GM13977 (cell line): ENCODE results near the gene TTLL3.

Experiments
- DNase-seq: peaks from one replicate; pipeline ENCODE4 v3.0.0; 2012; ENCODE audit warnings: low spot score
- CTCF ChIP-seq: IDR thresholded peaks from 2 replicates; pipeline ENCODE4 v1.5.1; 2012; ENCODE audit warnings: mild to moderate bottlenecking, control low read depth; ENCODE audit not compliant: insufficient read depth; ENCODE audit errors: extremely low read depth, missing control alignments
- in situ Hi-C: fragments of 300-500 bp; cut with MboI; formaldehyde crosslinking; loops from one replicate; pipeline ENCODE4 v1.12.0; 2022; ENCODE audit warnings: low sequenced_read_pairs, low pct_unique_long_range_greater_than_20kb, mixed read lengths, inconsistent platforms; ENCODE audit not compliant: unreplicated experiment

Gene TTLL3

GRCh38 chr3:9809615-9810432 lies at the start of gene TTLL3:
TTLL3 (plus strand) TSS chr3:9810262; CDS start chr3:9810662, 400 bp downstream.
- in situ Hi-C loops: no loop called here
- peak; percentile 71 for DNase-seq
- TF ChIP-seq CTCF: no peak

DNA sequence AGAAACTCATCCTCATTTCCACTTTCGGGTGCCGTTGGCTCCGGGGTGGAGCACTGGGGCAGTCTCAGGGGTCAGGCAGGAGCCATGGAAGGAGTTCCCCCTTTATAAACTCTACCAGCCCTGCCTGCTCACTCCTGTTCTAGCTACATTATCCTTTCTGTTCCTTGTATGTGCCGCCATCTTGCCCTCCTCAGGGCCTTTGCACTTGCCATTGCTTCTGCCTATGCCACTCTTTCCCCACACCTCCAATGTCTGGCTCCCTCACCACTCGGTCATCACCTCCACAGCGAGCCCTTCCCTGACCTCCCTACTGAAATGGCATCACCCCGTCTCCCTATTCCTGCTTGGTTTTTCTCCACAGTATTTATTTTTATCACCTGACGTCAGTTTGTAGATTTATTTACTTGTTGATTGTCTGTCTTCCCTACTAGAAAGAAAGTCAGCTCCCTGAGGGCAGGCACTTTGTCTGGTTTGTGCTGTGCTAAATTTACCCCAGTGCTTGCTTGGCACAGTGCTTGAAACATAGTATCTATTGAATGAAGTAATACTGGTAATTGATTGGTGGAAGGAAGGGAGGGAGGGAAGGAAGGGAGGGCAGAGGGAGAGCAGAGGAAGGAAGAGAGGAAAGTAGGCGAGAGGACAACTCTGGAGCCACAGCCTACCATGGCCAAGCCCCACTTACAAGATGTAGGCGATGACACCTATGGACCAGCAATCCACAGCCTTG lies 49.1 kb upstream of the TTLL3 start:
- in situ Hi-C loops: no loop called here
- DNase-seq: no peak
- no peak for TF ChIP-seq CTCF

DNA sequence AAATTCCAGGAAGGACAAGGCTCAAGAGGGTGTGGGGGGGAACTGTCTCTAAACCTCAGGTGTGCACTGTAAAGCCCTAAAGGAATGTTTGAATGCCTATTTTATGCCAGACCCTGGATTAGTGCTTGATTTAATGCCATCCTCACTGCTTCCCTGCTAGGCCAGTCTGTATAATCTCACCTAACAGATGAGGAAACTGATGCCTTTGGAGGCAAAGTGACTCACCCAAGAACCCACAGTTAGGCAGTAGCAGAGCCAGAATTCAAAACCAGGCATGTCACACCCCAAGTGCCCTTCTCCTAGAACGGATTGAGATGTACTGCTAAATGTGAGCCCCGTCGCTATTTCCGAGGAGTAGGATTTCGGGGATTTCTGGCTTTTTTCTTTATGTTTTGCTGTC lies 48.1 kb upstream of the TTLL3 start:
- TF ChIP-seq CTCF: no peak
- in situ Hi-C loops: no loop called here
- no peak for DNase-seq

- in situ Hi-C loops: no loop called here
- no peak for DNase-seq
- no peak for TF ChIP-seq CTCF
Observed at GRCh38 chr3:9762871-9763270, 47.2 kb upstream of the TTLL3 start.

- TF ChIP-seq CTCF: no peak
- in situ Hi-C loops: no loop called here
Observed at GRCh38 chr3:9765865-9766264, 44.2 kb upstream of the TTLL3 start.

DNA sequence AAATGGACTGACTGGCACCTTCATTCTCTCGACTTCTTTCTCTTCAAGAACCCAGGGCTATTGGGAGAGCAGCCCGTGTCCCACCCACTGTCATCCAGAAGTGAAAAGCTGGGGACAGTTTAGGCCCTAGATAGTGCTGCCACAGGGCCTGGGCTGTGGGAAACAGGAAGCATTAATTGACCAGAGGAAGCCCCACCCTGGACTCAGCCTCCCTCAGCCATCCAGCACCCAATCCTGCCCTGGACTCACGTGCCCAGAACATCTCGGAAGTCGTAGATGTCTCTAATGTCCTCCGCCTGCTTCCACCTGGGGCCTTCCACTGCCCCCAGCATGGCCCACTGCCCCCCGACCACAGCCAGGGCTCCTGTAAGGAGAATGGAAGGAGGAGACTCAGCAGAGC lies 42.6 kb upstream of the TTLL3 start:
- TF ChIP-seq CTCF: no peak
- in situ Hi-C loops: no loop called here
- no peak for DNase-seq

More at GRCh38 chr3:9765865-9766264, 44.2 kb upstream of the TTLL3 start:
- DNase-seq: no peak
